Medulla oblongata (tissue), 1 donor: ENCODE results near the gene GRB2.
"Not testable (repeated sequence)": the region's sequence is repeated elsewhere in the genome, so short reads cannot be mapped to it uniquely, and the experiment has no call there.

ENCODE experiments used
- DNase-seq: peaks from one replicate; pipeline ENCODE4 v3.0.0-alpha.2; 2015; ENCODE audit errors: extremely low spot score

The GRB2 gene

GRCh38 chr17:75405365-75406221 is at the start of gene GRB2:
TSS of gene GRB2 (minus strand) at chr17:75405678. CDS start at chr17:75393628, 12,050 bp downstream.
- peak; percentile 98 for DNase-seq

- DNase-seq = not testable (repeated sequence)
These were observed 49.2 kb upstream of the GRB2 start for GRCh38 chr17:75454672-75455071.

GRCh38 chr17:75454193-75454592 is 48.7 kb upstream of the GRB2 start:
- DNase-seq = no peak

- DNase-seq = no peak
These were observed 44.8 kb upstream of the GRB2 start for GRCh38 chr17:75450270-75450669.

GRCh38 chr17:75447951-75448856 is 42.7 kb upstream of the GRB2 start:
- DNase-seq = no peak

GRCh38 chr17:75445896-75446295 is 40.4 kb upstream of the GRB2 start:
- DNase-seq = not testable (repeated sequence)

GRCh38 chr17:75445296-75445695 is 39.8 kb upstream of the GRB2 start:
- no peak for DNase-seq

GRCh38 chr17:75442168-75443103 is 37.0 kb upstream of the GRB2 start:
- no peak for DNase-seq

- DNase-seq = no peak
These were observed 35.4 kb upstream of the GRB2 start for GRCh38 chr17:75440738-75441448.

GRCh38 chr17:75439287-75439686 is 33.8 kb upstream of the GRB2 start:
- DNase-seq = no peak

- DNase-seq = not testable (repeated sequence)
These were observed 31.9 kb upstream of the GRB2 start for GRCh38 chr17:75437404-75437803.

GRCh38 chr17:75434433-75434832 is 29.0 kb upstream of the GRB2 start:
- not testable (repeated sequence) for DNase-seq

GRCh38 chr17:75433218-75433783 is 27.8 kb upstream of the GRB2 start:
- DNase-seq = no peak

GRCh38 chr17:75430159-75430974 is 24.9 kb upstream of the GRB2 start:
- no peak for DNase-seq

- DNase-seq = peak; percentile 61
These were observed 23.3 kb upstream of the GRB2 start for GRCh38 chr17:75428543-75429469.

- DNase-seq = no peak
These were observed 13.1 kb upstream of the GRB2 start for GRCh38 chr17:75418531-75418930.

- DNase-seq = no peak
These were observed 11.6 kb upstream of the GRB2 start for GRCh38 chr17:75417054-75417580.

GRCh38 chr17:75416006-75416405 is 10.5 kb upstream of the GRB2 start:
- DNase-seq = no peak
